NCI-H510A treated with DMSO at 0.1 percent for 48 hours (cell line): ENCODE measurements around the gene PTGER3.
"Not testable (repeated sequence)": the region's sequence is repeated elsewhere in the genome, so short reads cannot be mapped to it uniquely, and the experiment has no call there.

Experiments
- DNase-seq: peaks from one replicate; lab custom pipeline; 2025; lab: John Stamatoyannopoulos, UW

Gene PTGER3

DNA sequence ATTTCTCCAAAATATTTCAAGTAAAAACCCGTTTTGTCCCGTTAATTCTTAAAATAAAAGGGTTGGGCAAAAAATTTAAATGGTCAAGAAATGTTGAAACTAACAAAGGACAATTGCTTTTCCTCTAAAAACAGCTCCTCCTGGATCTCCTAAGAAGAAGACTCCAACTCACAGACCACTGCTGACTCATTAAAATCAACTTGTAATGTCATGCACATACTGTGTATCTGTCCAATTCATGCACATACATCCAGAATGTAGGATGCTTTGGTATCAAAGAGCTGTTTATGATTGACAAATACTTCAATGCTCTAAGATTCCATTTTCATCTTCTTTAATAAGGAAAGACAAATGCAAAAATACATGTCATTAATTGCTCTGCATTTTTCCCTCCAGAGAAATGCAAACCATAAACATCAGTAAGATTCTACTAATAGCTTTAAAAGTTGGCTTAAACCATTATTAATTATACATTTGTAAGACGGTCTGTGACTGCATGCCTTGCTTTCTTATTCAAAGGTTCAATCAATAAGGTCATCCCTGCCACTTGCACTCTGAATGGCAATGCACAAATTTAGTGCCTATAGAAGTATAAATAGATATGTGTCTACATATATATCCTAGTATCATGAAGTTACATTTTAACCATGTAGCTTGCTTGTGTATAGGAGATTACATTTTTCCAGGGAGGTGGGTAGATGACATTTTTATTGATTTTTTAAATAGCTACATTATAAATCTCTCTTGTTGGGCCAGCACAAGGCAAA, 44.7 kb downstream of the PTGER3 start:
- DNase-seq = no peak

DNA sequence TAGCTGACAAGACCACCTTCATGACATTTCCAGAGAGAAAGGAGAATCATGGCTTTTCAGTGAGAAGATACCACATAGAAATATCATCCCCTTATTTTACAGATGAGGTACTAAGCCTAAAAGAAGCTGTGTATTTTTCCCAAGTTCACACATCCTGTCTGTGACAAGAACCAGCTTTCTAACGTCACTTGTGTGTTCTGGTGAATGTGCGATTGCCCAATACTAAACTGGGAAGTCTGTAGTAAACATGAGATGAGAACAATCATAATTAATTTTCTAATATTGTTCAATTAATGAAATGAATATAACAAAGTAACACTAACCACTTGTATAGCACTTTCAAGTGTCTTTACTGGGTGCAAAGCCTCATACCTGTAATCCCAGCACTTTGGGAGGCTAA, 46.0 kb downstream of the PTGER3 start:
- no peak for DNase-seq

- no peak for DNase-seq
Measured at GRCh38 chr1:70997793-70998192, 49.8 kb downstream of the PTGER3 start.

DNA sequence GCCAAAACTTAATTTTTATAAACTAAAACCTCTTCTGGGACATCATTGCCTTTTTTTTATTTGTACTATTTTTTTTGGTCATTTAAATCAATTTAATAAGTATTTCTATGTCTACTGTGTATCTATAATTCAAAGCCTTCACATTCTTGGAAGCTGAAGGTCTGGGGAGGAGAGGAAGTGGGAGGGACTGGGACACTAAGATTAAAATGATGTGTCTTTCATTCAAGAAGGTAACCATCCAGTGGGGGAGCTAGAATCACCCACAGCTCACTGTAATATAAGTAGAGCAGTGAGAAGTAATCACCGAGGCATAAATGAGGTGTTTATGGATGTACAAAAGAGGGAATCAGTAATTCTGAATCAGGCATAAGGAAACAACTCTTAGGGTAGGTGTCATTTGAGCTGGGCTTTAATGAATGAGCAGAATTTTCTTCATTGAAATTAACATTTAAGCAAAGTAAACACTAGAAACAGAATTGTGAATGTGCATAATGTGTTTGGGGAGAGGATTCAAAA, 52.8 kb downstream of the PTGER3 start:
- DNase-seq = no peak

DNA sequence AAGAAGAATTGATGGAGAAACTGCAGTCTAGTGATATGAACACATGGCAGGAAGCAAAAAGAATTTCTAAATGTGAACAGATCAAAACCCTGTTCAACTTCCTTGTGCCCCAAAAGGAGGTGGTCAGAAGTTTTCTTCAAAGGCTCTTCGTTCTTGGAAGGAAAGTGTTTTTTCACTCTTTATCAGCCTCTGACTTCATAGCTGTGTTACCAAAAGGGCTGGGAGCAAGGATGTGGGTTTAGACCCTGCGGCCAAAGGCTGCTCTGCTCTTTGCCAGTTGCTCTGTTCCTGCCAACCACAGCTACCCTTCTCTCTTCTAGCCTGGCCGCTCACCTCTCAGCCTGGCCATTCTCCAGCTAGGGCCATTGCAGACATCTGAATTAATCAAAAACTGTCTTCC, 53.8 kb downstream of the PTGER3 start:
- no peak for DNase-seq

DNA sequence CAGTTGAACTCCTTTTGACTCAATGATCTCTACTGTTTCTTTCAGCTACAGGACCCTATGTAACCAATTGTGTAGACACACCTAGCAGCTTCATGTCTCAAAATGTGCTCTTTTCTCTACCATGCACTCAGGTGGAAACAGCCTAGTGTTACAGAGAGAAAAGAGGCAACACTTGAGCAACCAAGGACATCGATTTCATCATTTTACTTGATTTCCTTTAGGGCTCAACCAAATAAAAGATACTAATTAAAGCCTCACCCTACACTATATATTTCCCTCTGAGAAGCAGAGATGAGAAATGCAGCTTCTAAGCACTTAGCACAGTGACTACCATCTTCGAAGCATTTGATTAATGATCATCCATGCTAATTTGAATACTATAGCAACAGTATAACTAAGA, 55.1 kb downstream of the PTGER3 start:
- DNase-seq = no peak

DNA sequence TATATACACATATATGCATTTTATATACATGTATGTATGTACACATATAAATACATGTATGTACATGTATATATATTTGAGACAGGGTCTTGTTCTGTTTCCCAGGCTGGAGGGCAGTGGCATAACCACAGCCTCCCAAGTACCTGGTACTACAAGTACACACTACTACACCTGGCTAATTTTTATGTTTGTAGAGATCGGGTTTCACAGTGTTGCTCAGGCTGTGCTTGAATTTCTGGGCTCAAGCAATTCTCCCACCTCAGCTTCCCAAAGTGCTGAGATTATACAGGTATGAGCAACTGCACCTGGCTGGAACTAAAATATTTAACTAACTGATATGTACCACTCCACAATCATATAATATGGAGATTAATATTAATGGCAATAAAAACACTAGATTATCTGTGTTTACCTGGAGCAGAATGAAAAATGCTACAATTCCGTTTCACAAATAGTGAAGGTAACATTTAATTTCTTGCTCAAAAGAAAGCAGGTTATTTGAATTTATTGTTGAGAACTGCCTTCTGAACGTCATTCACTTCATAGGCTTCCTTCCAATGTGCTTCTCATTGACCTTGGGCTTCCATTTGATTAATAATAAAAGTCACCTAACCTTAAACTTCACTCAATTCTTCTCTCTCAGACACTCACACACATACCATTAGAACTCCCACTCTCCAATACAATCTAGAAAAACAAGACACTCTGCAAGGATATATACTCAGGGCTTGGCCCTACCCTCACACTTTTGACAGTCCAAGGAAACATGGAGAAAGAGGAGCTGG, 57.0 kb downstream of the PTGER3 start:
- peak; percentile 95 for DNase-seq

DNA sequence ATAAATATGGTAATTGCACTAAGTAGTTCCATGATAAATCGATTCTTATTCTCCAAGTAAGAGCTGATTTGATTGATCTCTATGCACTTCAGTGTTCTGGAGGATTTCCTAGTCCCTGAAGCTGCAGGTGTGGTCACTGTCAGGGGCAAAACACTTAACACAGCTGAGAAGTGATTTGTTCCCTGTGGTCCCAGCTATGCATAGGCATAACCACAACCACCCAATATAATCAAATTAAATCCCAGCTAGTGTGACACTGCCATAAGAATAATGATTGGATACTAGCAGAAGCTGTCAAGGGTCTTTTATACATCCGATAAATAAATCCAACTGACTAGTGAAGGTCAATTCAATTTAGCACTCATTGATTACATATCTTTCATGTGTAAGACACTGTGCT, 60.1 kb downstream of the PTGER3 start:
- DNase-seq = no peak

- not testable (repeated sequence) for DNase-seq
Measured at GRCh38 chr1:70985776-70986225, 61.8 kb downstream of the PTGER3 start.

GRCh38 chr1:70985278-70985677, 62.3 kb downstream of the PTGER3 start:
- not testable (repeated sequence) for DNase-seq

- DNase-seq = no peak
Measured at GRCh38 chr1:70980361-70980760, 67.3 kb downstream of the PTGER3 start.

DNA sequence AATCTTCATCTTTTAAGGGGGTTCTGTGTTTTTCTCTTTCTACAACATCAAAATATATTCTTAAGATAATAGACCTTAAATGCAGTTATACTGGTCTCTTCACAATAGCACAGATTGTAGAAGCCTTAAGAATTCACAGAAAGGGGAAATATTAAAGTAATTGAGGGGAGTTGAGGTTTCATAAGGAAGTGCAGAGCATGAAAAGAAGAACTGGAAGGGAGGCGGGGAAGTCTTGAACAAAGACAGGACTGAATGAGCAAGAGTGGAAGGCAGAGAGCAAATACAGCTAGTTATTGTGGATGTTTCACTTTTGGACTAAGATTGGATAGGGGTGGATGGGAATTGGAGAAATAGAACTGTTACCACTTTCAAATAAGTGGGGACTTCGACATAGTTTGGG, 67.7 kb downstream of the PTGER3 start:
- no peak for DNase-seq

DNA sequence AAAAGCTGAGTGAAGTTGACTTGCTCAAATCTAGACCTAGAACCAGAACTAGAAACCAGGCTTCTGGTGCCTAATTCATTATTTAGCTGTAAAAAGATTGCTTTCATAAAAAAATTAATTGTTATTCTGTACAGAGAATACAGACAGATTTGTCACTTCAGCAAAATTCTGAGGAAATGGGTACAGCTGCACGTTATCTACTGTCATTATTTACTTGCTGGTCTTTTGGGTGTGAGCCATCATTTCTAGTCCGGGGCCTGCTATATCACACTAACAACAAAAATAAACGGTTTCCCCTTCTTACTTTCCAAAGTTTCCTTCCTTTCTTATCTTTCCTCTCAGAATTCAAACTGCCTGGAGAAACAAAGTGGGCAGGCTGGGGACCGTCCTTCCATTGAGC, 68.3 kb downstream of the PTGER3 start:
- no peak for DNase-seq

GRCh38 chr1:70978623-70979022, 69.0 kb downstream of the PTGER3 start:
- no peak for DNase-seq

DNA sequence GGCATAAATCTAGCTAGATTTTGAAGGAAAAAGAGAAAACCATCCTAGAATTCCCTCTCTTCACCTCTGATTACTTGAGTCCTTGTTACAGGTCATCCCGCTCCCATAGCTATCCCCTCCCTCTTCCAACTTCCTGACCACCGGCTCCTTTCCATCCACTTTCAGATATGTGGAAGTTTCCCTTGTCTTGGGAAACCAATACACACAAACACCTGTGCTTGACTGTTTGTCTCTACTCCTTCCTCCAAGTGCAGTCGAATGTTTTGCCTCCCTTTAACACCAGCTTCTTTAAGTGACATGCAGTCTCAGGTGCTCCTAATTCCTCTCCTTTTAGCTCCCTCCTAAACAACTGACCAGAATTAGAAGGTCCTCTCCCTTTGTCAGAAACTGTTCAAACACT, 70.0 kb downstream of the PTGER3 start:
- no peak for DNase-seq

GRCh38 chr1:70977041-70977440, 70.6 kb downstream of the PTGER3 start:
- no peak for DNase-seq

DNA sequence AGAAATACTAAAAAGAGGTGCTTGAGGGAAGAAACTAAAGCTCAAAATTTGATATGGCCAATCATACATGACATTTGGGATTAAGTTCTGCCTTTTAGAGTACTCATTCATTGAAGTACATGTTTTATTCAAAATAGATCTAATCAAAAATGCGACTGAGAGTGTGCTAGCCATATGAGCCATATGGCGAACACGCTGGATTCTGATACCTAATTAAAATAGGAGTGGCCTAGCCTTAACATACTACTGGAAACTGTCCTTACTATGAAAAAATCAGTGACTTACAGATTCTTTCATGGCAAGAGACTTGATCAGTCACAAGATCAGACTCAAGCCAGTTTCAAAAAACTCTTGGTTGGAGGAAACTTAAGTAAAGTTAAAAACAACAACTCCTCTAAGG, 73.9 kb downstream of the PTGER3 start:
- no peak for DNase-seq

DNA sequence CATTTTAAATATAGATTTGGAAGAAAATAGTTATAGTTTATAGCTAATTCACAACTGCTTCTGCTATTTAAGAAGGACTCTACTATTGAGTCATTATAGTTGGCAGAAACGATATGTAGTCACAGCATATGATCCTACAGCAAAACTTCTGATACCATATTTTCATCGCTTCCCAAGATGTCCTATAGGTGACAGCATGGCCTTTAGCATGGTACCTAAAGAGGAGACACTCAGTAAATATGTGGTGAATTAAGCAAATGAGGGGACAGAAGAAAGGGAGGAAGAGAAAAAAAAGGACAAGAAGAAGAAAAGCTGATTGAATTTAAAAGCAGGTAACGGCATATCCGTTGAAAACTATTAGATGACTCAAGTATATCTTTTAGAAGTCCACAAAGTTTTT, 77.2 kb downstream of the PTGER3 start:
- DNase-seq = no peak

GRCh38 chr1:70966018-70966638, 81.5 kb downstream of the PTGER3 start:
- peak; percentile 17 for DNase-seq

DNA sequence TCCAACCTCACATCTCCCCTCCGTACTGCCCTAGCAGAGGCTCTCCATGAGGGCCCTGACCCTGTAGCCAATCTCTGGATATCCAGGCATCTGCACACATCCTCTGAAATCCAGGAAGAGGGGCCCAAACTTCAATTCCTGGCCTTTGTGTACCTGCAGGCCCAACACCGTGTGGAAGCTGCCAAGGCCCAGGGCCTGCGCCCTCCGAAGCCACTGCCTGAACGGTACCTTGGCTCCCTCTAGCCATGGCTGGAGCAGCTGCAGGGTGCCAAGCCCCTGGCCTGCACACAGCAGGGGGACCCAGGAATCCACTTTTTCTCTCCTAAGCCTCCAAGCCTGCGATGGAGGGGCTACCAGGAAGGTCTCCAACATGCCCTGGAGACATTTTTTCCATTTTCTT, 84.2 kb downstream of the PTGER3 start:
- no peak for DNase-seq

DNA sequence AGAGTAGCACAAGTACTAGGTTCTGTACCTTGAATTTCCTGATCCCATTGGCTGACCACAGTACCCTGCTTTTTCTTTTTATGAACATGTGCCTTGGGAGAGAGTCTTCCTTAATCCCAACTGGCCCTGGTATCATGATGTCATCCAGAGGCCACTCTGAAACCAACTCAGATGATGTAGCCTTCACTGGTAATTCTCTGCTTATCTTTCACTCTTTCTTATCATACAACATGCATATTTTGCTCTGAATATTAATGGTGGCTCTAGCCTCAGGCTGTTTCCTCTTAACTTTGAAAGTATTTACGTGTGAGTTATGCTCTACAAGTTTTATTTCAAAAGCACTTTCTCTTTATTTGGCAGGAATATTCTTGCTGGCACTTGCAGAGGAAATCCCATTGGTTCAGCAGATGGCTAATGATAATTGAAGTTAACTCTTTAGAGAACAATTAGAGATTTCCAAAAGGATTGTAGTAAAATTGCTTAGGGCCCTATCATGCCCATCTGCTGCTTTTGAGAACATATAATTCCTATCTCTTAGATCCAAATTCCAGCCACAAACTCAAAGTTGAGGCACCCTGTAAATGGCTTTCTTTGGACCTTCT, 86.1 kb downstream of the PTGER3 start:
- DNase-seq = no peak

DNA sequence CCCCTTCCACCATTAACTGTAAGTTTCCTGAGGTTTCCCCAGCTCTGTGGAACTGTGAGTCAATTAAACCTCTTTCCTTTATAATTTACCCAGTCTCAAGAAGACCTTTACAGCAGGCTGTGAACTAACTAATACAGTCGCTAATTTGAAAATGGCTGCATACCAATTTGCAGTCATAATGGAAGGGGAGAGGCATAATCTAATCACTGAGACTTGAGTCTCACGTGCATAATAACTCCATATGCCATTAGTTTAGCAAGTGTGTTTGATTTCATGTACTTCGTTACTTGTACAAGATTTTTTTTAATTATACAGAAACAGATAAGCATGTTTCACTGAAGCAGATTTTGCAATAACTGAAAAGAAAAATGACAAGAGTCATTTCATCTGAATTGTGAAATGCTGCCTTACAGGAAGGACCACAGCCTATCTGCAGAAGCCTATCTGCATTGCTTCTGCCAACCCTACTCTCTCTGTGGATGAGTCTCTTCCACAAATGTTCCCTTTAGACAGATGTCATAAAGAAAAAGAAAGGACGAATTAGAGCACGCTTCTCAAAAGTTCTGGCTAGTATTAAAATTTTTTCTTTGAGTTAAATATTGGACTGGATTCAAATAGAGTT, 99.1 kb downstream of the PTGER3 start:
- DNase-seq = no peak
